Small intestine (tissue), 7 donors: Measurements from ENCODE around the gene C12orf75. TPM values are rescaled to one million over a fixed set of nuclear protein-coding genes. Genes with fewer than 3 reads are reported as not detected.

ENCODE experiments used
- DNase-seq, 2 donors: peaks; one replicate each; pipeline versions ENCODE4 v3.0.0 to v3.0.0-alpha.2; 2013
- FAIRE-seq: peaks from 2 replicates; lab custom pipeline; 2012; peaks lifted over from hg19 to GRCh38; lab: Jason Lieb, UNC
- H3K27ac ChIP-seq, 3 donors: one replicate each; pipeline ENCODE4 v1.5.1; 2013; ENCODE audit warnings: low read length in 2 of 3, mild to moderate bottlenecking in 2 of 3, control low read depth in 1 of 3, inconsistent platforms in 1 of 3, low read depth in 1 of 3, moderate library complexity in 1 of 3
- H3K27me3 ChIP-seq, 3 donors: one replicate each; pipeline ENCODE4 v1.6.1; 2013; ENCODE audit warnings: low read length in 3 of 3, inconsistent platforms in 1 of 3; ENCODE audit not compliant: control insufficient read depth in 3 of 3, insufficient read depth in 3 of 3
- H3K36me3 ChIP-seq, 3 donors: one replicate each; pipeline ENCODE4 v1.6.1; 2013; ENCODE audit warnings: low read length in 3 of 3, inconsistent platforms in 1 of 3, low read depth in 1 of 3, mild to moderate bottlenecking in 1 of 3, moderate library complexity in 1 of 3; ENCODE audit not compliant: control insufficient read depth in 3 of 3, insufficient read depth in 2 of 3
- H3K4me1 ChIP-seq, 3 donors: one replicate each; pipeline ENCODE4 v1.6.1; 2013; ENCODE audit warnings: low read length in 2 of 3, inconsistent platforms in 1 of 3, low read depth in 1 of 3, mild to moderate bottlenecking in 1 of 3, moderate library complexity in 1 of 3; ENCODE audit not compliant: control insufficient read depth in 3 of 3, insufficient read depth in 2 of 3
- H3K4me3 ChIP-seq, 3 donors: one replicate each; pipeline ENCODE4 v1.5.1; 2013; ENCODE audit warnings: low read length in 3 of 3, control low read depth in 1 of 3, inconsistent platforms in 1 of 3, low read depth in 1 of 3, mild to moderate bottlenecking in 1 of 3, moderate library complexity in 1 of 3
- H3K9me3 ChIP-seq, 2 donors: one replicate each; pipeline ENCODE4 v1.6.1; 2013; ENCODE audit warnings: low read depth in 1 of 2, low read length in 1 of 2; ENCODE audit not compliant: control insufficient read depth in 2 of 2, insufficient read depth in 1 of 2
- WGBS, 3 donors: extraction: QIAGEN DNeasy Blood & Tissue Kit; methylation state at CpG; one replicate each; pipeline ENCODE4 v1.1.7; 2013; 5-methylcytosine and 5-hydroxymethylcytosine counted together
- polyA plus RNA-seq, 4 donors: library from polyadenylated mRNA; stranded (reverse) in 3 of 4; unstranded in 1 of 4; fragments of 200-250 nt in 3 of 4; fragments of 120-200 nt in 1 of 4; gene quantifications; one replicate each; pipeline versions ENCODE4 v1.2.1 to v1.2.3, GENCODE V29; 2013
- donor health status: healthy with polysubstance abuse.
- donor health status: control.
- donor health status: control.
- donor health status: Bipolar disorder and iron deficiency.
- donor health status: healthy.

Gene C12orf75
- polyA plus RNA-seq, 4 donors: 14.2 to 44.7 (median 36.0) TPM

GRCh38 chr12:105369014-105369413 is 38.5 kb downstream of the C12orf75 start:
- no peaks in the 10 kb centered on the region for H3K9me3 ChIP-seq
- no peaks in the 10 kb centered on the region for H3K27me3 ChIP-seq
- H3K4me1 ChIP-seq: no peaks in the 10 kb centered on the region
- WGBS, 3 donors: 59 to 63% (median 61%) methylated on average over 3 of the region's 3 CpGs
- no peak overlapping the region for H3K27ac ChIP-seq
- DNase-seq (no peak), FAIRE-seq (no peak)
- peaks cover 0 to 2% (median 0%) of the 10 kb centered on the region in 3 donors for H3K36me3 ChIP-seq
- H3K4me3 ChIP-seq: no peak overlapping the region

- no peak overlapping the region for H3K4me3 ChIP-seq
Measured at GRCh38 chr12:105374303-105374702, 43.8 kb downstream of the C12orf75 start.

GRCh38 chr12:105377077-105377476 is 46.6 kb downstream of the C12orf75 start:
- no peak overlapping the region for H3K27ac ChIP-seq
- H3K36me3 ChIP-seq: no peaks in the 10 kb centered on the region
- WGBS, 3 donors: 68 to 87% (median 73%) methylated on average over 4 of the region's 4 CpGs
- FAIRE-seq (no peak), DNase-seq (no peak)
- H3K9me3 ChIP-seq: no peaks in the 10 kb centered on the region
- no peaks in the 10 kb centered on the region for H3K4me1 ChIP-seq
- no peak overlapping the region for H3K4me3 ChIP-seq
- H3K27me3 ChIP-seq: no peaks in the 10 kb centered on the region

More at GRCh38 chr12:105374303-105374702, 43.8 kb downstream of the C12orf75 start:
- Histone ChIP-seq H3K9me3 (no peaks in the 10 kb centered on the region), H3K36me3 (peaks cover 0 to 2% (median 0%) of the 10 kb centered on the region in 3 donors), H3K27ac (no peak overlapping the region), H3K27me3 (no peaks in the 10 kb centered on the region), H3K4me1 (no peaks in the 10 kb centered on the region)
- 81 to 89% (median 82%) methylated on average over 1 of the region's 1 CpG for WGBS, 3 donors
- no peak for FAIRE-seq
- DNase-seq: no peak

DNA sequence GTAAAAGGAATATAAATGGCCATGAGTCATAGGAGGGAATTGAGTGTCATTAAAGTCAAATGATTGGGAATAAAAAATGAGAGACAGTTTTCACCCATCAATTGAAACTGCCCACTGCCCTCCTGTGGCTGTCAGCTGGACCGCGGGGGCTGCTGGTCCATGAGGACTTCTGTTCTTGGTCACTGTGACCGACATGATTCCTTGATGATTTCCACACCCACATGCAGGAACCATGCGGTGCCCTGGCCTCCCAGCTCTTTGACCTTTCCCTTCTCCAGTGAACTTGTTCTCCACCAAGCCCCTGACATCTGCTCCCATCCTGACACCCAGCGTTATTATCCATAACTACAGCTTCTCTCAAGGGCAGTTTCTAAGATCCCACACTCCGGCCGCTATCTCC is 48.4 kb downstream of the C12orf75 start:
- DNase-seq (no peak), FAIRE-seq (no peak)
- H3K36me3 ChIP-seq: no peaks in the 10 kb centered on the region
- H3K27ac ChIP-seq: no peak overlapping the region
- H3K4me1 ChIP-seq: peaks cover 0 to 2% (median 0%) of the 10 kb centered on the region in 3 donors
- H3K4me3 ChIP-seq: no peak overlapping the region
- no peaks in the 10 kb centered on the region for H3K9me3 ChIP-seq
- 89 to 92% (median 89%) methylated on average over 7 of the region's 7 CpGs for WGBS, 3 donors
- H3K27me3 ChIP-seq: no peaks in the 10 kb centered on the region

DNA sequence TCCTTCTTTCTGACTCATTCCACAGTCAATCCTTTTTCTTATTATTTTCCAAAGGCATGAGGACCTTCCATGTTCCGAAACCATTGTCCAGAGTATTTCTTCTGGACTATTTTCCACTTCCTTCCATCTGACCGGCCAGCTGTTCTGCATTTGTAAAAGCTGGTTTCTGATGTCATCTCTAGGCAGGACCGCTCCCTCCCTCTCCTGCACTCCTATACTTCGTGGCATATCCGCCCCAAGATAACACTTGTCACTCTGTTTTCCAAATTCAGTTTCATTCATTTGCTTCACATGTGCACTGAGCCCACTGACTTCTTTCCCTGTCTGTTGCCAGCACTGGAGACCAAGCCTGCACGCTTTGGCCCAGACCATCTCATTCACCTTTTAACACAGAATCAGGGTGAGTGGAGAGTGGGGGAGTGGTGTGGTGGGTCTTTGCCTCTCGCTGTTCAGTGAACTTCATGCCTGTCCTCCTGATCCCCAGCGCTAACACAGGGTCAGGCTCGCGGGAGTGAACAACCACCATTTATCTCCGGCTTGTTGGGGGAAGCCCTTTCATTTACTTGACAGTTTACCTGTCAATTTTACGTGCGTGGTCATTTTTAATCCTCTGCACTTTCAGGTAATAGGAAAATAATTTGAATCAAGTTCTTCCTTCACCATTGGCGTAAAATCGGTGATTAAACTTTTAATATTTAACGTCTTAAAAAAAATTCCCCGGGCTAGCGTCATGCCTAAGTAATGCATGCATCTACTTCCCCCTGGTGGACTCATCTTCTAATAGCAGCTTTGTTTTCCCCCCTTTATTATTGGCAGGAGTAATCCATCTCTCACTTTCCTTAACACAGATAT is 52.5 kb downstream of the C12orf75 start:
- 19 to 26% (median 22%) methylated on average over 18 of the region's 18 CpGs for WGBS, 3 donors
- peaks cover 0 to 12% (median 0%) of the 10 kb centered on the region in 3 donors for H3K4me1 ChIP-seq
- peak overlapping the region in 2 of 3 donors; percentile 22 to 33 for H3K4me3 ChIP-seq
- H3K36me3 ChIP-seq: no peaks in the 10 kb centered on the region
- H3K27me3 ChIP-seq: no peaks in the 10 kb centered on the region
- no peak overlapping the region for H3K27ac ChIP-seq
- H3K9me3 ChIP-seq: no peaks in the 10 kb centered on the region
- DNase-seq (peak; percentile 78 to 82), FAIRE-seq (no peak)

- FAIRE-seq (no peak), DNase-seq (no peak)
- Histone ChIP-seq H3K9me3 (no peaks in the 10 kb centered on the region), H3K27me3 (no peaks in the 10 kb centered on the region), H3K27ac (no peak overlapping the region), H3K4me3 (no peak overlapping the region), H3K4me1 (peaks cover 0 to 12% (median 0%) of the 10 kb centered on the region in 3 donors), H3K36me3 (no peaks in the 10 kb centered on the region)
- 93 to 97% (median 93%) methylated on average over 6 of the region's 6 CpGs for WGBS, 3 donors
Measured at GRCh38 chr12:105384220-105384619, 53.7 kb downstream of the C12orf75 start.

DNA sequence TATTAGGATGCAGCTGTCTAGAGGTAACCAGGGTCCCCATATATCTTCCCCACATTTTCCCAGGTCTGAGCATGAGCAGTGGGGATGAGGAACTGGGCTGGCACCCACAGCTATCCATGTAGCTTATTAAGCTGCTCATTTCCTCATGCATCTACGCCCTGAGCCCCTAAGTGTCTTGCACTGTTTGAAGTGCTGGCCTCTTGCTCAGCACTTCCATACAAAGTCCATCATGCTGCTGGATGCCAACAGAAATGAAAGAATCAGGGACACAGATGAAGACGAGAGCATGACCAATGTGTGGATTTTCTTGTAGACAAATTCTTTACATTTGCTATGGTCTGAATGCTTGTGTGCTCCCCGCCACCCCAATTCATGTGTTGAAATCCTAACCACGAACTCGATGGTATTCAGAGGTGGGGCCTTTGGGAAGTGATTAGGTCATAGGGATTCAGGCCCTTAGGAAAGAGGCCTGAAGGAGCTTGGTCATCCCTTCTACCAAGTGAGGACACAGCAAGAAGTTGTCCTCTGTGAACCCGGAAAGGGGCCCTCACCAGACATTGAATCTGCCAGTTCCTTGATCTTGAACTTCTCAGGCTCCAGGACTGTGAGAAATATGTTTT is 54.5 kb downstream of the C12orf75 start:
- FAIRE-seq: no peak

DNA sequence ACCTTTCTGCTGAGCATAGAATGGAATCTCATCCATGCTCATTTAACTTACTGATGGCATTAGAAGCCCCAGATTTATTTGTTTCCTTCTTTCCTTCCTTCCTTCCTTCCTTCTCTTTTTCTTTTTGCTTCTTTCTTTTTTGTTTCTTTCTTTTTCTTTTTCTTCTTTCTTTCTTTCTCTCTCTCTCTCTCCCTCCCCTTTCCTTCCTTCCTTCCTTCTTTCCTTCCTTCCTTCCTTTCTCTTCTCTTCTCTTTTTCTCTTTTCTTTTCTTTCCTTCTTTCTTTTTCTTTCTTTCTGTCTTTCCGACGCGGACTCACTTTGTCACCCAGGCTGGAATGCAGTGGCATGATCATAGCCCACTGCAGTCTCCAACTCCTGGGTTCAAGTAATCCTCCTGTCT is 55.9 kb downstream of the C12orf75 start:
- Histone ChIP-seq H3K4me3 (no peak overlapping the region), H3K36me3 (no peaks in the 10 kb centered on the region), H3K9me3 (no peaks in the 10 kb centered on the region), H3K27me3 (no peaks in the 10 kb centered on the region), H3K4me1 (peaks cover 0 to 12% (median 0%) of the 10 kb centered on the region in 3 donors), H3K27ac (no peak overlapping the region)
- FAIRE-seq (no peak), DNase-seq (no peak)
- 94 to 100% (median 99%) methylated on average over 3 of the region's 3 CpGs for WGBS, 3 donors

More for the DNA sequence above, 54.5 kb downstream of the C12orf75 start:
- Histone ChIP-seq H3K27ac (peak overlapping the region in 1 of 3 donors; percentile 18), H3K36me3 (no peaks in the 10 kb centered on the region), H3K4me1 (peaks cover 0 to 12% (median 0%) of the 10 kb centered on the region in 3 donors), H3K9me3 (no peaks in the 10 kb centered on the region), H3K4me3 (no peak overlapping the region), H3K27me3 (no peaks in the 10 kb centered on the region)
- 64 to 72% (median 71%) methylated on average over 6 of the region's 6 CpGs for WGBS, 3 donors
- peak in 1 of 2 donors; percentile 66 for DNase-seq
